HL-60/S4 (cell line): ENCODE data around the gene TMEM132D.

ENCODE experiments used
- in situ Hi-C: fragments of 300-500 bp; cut with MboI; formaldehyde crosslinking; loops from 2 replicates; pipeline ENCODE4 v1.14.3; 2022; ENCODE audit warnings: low sequenced_read_pairs

TMEM132D gene

DNA sequence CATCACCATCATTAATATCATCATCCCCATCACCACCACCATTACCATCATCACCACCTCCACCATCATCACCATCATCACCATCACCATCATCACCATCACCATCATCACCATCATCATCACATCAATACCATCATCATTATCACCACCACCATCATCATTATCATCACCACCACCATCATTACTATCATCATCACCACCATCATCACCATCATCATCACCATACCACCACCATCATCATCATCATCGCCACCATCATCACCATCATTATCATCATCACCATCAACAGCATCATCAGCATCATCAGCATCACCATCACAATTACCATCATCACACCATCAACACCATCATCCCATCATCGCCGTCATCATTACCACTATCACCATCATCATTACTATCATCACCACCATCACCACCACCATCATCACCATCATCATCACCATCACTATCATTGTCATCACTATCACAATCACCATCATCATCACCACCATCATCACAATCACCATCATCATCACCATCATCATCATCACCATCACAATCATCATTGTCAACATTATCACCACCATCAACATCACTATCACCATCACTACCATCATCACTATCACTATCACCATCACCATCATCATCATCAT lies 767.0 kb downstream of the TMEM132D start:
- in situ Hi-C loops = no loop called here

DNA sequence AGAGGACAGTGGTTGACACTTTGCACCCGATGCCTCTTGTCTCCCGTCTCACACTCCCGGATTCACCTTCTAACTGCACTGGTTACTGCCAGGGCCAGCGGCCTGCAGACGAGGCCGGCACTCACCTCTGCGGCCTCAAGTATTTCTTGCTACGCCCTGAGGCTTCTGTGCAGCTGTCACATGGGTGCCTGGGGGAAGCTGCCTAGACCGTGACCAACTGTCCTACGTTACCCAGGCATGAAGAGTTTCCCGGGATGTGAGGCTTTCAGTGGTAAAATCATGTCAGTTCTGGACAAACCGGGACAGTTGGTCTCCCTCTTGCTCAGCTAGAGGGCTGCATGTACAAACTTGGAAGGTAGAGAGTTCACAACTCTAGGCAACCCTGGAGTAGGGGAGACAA lies 776.1 kb downstream of the TMEM132D start:
- in situ Hi-C loops = no loop called here

DNA sequence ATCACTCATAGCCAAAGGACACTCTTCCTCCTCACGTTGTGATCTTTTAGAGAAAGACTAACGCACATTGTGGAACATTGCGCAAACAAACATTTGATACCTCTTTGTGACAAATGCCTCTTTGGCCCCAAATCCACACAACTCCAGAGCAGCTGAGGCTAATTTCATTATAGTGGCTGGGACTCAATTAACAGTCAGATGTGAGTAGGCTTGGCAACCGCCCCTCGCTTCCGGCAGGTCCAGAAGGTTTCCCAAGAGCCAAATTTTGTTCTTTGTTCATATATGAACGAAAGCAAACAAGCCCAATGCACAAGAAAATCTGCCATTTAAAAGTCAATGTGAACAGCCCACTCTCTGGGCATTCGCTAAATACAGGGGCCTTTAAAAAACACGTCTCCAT lies 776.6 kb downstream of the TMEM132D start:
- in situ Hi-C loops = no loop called here

DNA sequence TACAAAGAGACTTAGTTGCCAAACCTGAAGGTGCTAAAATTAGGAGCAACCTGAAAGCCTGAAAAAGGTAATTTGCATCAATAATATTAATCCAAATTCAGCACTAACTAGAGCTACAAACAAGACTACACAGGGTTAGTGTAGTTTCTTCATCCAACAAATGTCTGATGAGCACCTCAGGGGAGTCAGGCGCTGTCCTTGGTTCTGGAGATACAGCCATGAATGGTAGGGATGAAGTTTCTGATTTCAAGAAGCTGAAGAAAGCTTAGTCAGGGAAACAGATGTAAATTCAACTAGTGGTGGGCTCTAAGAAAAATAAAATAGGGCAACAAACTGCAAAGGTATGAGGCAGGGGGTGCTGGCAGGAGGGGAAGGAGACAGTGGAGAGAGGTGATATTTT lies 784.3 kb downstream of the TMEM132D start:
- in situ Hi-C loops = no loop called here

DNA sequence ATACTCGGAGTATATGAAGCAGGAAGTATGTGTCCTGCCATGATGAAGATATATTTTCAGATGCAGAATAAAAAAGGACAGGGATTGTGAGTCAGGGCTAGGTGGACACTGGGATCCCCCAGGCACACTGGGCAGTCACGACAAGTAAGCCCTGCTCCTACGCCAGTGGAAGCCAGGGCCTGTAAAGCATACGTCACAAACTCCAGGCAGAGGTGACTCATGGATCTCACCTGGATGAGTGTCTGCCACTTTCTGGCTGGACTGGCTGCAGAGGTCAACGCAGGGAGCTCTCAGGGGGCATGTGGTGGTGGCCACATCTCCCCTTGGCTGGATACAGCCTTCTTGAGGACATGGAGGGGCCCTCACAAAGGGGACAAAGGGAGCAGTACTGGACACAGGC lies 788.3 kb downstream of the TMEM132D start:
- in situ Hi-C loops = no loop called here

DNA sequence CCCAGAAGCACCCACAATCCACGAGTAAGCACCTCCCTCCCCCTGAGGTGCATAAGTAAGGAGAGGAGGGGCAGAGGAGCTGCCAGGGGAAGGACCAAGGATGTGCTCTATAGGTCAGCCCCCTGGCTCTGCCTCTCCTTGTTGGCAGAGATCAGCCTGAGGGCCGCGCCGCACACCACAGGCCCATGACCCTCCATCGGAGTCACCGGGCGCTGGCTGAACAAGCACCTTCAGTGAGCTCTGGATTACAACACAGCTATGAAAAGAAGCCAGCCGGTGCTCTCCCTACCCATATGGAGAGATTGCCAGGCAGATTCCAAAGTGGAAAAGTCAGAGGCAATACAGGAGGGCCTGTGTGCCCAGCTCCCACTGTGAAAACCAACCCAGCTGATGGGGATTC lies 793.2 kb downstream of the TMEM132D start:
- in situ Hi-C loops = no loop called here

DNA sequence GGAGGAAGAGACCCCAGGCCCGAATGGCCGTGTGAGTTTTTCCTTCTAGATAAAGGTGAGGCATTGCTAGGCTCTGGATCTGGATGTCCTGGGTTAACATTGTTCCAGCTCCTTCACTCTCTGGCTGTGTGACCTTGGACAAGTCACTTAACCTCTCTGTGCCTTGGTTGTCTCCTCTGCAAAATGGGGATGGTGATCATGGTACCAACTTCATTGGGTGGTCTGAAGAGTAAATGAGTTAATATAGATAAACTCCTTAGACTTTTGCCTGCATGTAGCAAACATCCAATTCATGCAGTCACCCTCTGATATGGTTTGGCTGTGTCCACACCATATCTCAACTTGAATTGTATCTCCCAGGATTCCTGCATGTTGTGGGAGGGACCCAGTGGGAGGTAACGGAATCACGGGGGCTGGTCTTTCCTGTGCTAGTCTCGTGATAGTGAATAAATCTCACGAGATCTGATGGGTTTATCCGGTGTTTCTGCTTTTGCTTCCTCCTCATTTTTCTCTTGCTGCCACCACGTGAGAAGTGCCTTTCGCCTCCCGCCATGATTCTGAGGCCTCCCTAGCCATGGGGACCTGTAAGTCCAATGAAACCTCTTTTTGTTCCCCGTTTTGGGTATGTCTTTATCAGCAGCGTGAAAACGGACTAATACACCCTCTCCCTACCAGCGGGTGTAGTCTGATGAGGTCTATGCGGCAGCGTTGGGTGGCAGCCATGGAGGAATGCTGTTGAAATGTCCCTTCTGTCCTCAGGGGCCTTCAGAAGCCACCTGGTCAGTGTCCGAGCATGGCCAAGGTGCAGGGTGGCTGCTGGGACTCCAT lies 794.4 kb downstream of the TMEM132D start:
- in situ Hi-C loops = no loop called here

DNA sequence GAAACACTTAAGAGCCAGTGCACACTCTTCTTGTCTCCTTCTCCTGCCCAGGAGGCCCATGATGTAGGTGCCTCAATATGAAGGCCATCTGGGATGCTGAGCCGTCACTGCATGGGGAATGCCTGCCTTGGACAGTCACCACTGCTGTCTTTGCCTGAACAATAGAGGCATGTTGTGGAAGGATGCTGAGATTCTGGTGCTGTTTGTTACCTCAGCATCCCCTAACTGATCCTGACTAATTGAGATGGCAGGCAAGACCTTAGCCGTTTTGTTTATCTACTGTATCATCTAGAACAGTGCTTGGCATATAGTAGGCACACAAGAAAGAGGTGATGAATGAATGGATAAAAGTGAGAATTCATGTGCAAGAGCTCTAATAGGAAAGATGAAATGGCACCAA lies 797.1 kb downstream of the TMEM132D start:
- in situ Hi-C loops = no loop called here

DNA sequence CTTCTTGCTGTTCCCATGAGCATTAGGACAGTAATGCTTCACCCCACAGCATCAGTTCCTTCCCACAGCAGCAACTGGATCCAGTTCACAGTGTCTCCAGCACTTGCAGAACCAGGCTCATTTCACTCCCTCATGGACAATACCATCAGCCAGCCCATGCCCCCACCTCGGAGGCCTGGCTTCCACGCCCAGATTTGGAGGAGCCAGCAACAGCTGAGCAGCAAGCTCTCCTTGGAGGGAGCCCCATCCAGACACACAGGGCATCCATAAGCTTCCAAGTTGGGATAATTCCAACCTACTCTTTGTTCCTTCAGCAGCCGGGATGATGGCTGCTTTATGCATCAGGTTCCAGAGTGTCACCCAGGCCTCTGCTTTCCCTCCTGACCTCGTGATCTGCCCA lies 800.6 kb downstream of the TMEM132D start:
- in situ Hi-C loops = no loop called here

DNA sequence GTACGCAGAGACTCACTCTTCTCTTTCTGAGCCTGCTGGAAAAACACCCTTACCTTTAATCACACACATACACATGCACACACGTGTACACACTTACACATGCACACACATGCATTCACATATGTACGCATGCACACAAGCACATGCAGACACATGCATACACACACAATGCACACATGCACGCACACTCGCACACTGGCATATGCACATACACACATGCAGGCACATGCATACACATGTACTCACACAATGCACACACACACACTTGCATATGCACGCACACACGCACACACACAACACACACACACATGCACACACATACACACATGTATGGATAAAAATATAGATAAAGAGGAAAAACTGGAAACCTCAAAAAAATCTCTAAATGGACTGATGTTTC lies 801.6 kb downstream of the TMEM132D start:
- in situ Hi-C loops = no loop called here

DNA sequence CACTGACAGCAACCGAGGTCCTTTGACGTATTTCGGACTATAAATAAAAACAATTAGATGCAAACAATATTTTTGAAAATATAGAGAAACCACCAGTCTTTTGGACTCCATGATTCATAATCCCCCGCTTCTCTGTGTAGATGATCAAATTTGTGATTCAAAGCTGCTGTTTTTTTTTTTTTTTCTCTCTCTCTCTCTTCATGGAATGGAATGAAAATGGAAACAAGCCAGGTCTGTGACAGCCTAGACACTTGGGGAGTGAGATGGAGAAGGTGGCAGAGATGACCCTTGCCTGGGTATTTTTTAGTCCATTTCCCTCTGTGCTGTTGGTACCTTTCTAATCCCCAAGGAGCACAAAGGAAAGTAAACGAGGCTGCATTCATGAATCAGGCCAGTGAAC lies 802.0 kb downstream of the TMEM132D start:
- in situ Hi-C loops = no loop called here

DNA sequence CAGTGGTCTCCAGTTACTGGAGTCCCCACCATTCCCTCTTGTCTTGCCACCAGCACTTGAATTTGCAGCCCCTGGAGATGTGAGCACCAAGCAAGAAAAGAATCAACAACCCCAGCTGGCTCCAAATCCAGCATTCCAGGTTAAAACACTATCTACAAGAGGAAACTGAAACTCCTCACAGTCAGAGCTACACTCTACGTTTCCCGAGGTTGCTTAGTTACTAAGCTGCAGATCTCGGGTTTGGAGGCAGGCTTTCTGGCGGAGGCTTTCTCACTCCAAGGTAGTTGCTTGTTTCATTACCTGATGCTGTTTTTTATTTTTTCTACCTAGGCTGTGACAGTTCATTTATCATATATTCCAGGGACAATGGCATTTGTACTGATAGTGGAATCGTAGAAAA lies 802.4 kb downstream of the TMEM132D start:
- in situ Hi-C loops = no loop called here

DNA sequence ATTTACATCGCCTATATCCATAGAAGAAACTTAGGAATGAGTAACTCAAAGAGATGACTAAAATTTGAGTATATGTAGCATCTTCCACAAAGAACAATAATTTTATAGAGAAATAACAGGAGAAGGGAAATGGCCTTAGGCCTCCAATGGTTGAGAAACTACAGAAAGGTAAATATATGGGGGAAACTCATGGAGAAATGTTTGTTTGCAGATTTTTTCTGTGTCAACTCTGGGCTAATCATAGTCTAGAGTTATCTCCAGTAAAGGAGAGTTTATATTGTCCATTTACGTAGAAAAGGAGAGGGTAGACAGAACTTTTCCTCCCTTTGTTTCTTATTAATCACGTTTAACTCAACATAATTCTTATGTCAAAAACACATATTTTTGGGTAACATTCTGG lies 806.4 kb downstream of the TMEM132D start:
- in situ Hi-C loops = no loop called here

DNA sequence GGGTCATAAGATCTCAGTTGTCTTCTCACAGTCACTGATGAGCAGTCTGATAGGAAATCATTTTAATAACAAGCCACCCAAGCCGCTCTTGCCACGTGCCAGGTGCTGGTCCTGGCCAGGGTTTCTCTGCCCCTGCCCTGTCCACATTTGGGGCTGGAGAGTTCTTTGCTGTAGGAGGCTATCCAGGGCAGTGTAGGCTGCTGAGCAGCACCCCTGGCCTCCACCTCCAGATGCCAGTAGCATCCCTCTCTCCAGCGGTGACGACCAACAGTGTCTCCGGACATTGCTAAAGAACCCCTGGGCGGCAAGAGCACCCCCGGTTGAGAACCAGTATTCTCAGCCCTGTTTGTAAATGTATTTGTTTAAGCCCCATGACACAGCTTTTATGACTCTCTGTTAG lies 806.9 kb downstream of the TMEM132D start:
- in situ Hi-C loops = no loop called here

DNA sequence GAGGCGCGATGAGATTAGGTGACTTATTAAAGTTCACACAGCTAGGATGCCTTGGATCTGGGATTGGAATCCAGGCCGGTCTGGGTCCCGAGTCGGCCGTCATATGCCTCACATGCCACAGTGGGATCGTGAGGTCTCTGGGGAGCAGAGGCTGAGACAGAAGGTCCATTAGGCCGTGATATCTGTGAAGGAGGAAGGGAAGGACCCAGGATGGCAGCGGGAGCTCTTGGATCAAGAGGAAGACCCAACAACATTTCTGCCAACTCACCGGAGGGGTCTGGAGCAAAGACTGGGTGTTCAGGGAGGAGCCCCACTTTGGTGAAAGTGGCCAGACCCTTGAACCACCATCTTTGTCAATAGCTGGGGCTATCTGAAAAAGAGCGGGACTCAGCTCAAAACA lies 807.6 kb downstream of the TMEM132D start:
- in situ Hi-C loops = no loop called here

DNA sequence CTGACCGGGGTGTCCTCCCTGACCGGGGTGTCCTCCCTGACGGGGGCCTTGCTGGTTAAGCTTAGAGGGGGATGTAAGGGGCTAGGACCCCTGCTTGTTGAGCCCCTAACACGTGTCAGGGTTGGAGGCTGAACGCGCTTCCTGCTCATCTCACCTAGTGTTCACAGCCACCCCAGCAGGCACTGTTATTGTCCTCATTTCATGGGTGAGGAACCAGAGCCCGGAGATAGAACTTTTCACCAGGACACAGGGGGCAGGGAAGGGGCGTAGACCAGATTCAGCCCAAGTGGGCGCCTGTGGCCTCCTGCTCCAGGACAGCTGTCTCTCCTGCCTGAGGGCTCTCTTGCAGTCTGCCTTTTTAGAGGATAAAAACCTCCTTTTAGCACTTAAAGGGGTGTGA lies 814.2 kb downstream of the TMEM132D start:
- in situ Hi-C loops = no loop called here

DNA sequence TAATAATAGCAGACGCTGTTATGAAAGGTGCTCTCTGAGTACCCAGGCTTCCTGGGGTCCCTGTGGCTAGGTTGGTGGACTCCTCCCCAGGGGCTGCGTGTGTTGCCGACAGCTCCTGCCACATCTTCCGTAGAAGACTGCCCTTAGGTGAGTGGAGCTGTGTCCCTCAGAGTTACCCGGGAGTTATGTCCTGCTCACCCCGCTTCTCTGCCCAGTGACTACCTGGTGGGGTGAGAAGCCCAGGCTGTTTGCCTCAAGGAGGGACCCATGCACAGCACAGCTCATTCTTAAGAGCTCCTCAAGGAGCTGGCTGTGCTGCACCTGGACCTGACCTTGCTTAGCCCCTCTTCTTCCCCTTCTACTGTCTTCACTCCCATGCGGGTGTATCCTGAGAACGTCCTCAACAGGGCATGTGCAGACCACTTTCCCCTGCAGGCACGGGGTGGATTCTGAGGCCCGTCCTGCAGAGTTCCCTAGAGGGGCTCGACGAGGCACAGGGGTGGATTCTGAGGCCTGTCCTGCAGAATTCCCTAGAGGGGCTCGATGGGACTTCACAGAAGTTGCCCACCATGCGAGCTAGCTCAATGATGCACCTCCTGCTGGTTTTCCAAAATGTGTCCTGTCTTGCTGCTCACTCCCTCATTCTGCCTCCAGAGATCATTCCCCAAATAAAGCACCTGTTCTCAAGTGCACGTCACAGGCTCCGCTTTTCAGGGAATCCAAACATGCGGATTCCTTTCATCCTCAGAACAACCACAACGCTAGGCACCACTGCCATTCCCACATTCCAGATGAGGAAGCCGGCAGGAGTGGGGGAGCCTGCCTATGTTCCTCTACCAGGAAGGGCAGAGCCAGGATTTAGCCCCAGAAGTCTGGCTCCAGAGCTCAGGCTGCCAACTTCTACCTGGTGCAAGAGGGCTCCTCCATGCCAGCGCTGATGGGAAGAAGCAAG lies 818.7 kb downstream of the TMEM132D start:
- in situ Hi-C loops = no loop called here

DNA sequence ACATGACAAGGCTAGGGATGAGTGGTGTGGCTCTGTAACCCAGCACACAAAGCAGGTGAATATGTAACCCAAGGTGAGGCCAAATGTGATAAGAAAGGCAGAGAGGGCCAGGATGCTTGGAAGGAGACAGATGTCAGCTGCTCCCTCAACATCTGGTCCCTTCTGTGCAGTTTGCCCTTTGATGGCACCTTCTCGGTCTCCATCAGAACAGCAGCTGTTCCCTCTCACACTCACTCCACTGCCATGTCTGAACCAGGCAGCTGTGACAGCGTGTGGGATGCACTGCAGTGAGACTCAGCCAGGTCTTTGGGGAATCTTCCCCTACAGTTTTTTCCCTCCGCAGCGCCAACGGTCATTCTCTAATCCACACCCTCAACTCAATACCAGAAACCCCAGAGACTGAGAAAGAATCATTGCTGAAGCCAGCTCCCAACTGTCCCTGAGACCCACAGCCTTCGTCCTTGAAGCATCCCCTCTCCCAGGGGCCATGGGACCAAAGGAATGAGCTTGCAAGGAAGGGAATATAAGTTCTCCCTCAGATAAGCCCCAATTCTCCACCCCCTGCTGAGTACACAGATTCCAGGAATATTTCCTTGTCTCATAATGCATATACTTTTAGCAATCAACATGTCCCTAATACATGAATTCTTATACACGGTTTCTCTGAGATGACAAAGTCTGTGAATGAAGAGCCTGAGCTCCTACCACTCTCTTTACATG lies 820.5 kb downstream of the TMEM132D start:
- in situ Hi-C loops = no loop called here

DNA sequence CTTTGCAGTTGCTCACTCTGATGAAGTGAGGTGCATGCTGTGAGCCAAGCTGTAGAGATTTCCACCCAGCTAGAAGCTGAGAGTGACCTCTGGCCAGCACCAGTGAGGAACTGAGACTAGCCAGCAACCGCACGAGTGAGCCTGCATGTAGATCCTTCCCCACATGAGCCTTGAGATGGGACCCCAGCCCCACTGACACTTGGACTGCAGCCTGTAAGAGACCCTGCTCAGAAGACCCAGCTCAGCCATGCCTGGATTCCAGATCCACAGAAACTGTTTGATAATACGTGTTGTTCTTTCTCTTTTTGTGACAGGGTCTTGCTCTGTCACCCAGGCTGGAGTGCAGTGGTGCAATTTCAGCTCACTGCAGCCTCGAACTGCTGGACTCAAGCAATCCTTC lies 821.4 kb downstream of the TMEM132D start:
- in situ Hi-C loops = no loop called here

DNA sequence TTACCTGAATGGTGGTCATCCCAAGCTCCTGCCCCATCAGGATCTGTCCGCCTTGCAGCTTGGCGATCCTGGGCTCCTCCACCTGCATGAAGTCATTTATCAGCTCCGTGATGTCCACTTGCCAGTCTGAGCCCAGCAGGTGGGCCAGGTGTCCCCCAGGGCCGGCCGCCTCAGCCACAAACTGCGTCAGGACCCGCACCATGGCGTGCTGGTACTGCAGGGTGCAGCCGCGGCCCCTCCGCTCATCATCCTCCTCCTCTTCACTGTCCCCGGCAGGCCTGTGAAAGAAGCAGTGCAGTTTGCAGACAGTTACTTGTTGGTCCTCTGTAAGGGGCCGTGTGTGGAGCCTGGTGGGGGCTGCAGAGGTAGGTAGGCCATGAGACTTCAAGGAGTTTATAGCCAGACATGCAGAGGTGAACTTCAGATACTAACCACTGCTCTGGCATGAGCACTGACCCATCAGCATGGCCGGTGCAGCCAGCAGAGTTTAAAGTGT lies 822.0 kb downstream of the TMEM132D start:
- in situ Hi-C loops = no loop called here

DNA sequence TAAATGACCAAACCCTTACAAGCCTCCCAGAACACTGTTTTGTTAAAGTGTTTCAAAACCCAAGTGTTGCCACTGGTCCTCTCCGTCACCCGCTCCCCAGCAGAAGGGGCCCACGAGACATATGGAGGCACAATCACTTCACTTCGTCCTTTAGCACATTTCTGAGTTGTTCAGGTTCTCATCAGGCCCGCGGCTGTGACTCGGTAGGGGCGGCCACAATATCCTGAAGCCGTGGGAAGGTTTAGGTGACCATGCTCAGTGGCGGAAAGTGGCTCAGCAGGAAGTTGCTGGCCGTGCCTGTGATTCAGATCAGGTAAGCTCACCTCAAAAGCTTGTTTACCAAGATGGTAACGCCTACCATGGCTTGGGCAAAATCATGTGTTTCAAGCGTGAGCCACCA lies 823.0 kb downstream of the TMEM132D start:
- in situ Hi-C loops = no loop called here
